ENCODE measurements around the gene RGS6. TPM values are rescaled to one million over a fixed set of nuclear protein-coding genes. Genes with fewer than 3 reads are reported as not detected.

RGS6 gene
- total and polyA plus RNA-seq, 4 donors, result 0.06 to 5.3 (median 0.17) TPM; not detected in 1

- 70% methylated on average over 7 of the region's 7 CpGs for WGBS
- Histone ChIP-seq H3K27me3 (ENCODE audit: control insufficient read depth in 4 of 4, insufficient read depth in 4 of 4, low read length in 3 of 4) (no peaks in the 10 kb centered on the region), H3K9me3 (ENCODE audit: control insufficient read depth in 4 of 4, low read length in 3 of 4) (no peaks in the 10 kb centered on the region), H3K4me3 (ENCODE audit: low read depth in 1 of 3, low read length in 3 of 3) (no peak overlapping the region), H3K4me1 (ENCODE audit: control insufficient read depth in 4 of 4, insufficient read depth in 4 of 4, low read length in 3 of 4) (peaks cover 0 to 10% (median 0%) of the 10 kb centered on the region in 4 donors), H3K9ac (ENCODE audit: low read depth in 1 of 2, low read length in 2 of 2) (no peak overlapping the region), H3K36me3 (ENCODE audit: control insufficient read depth in 4 of 4, insufficient read depth in 3 of 4, low read depth in 1 of 4, low read length in 3 of 4) (no peaks in the 10 kb centered on the region), H3K27ac (ENCODE audit: low read depth in 1 of 2, low read length in 2 of 2) (no peak overlapping the region)
- DNase-seq (ENCODE audit: low spot score), result no peak
- TF ChIP-seq HNF4G (IDR thresholded peaks at IDR 0.05) (no peak), REST (IDR thresholded peaks at IDR 0.05) (no peak), RAD21 (IDR thresholded peaks at IDR 0.05) (no peak), HNF4A (conservative IDR thresholded peaks at IDR 0.05) (no peak), NR2F2 (IDR thresholded peaks at IDR 0.05) (no peak), ATF3 (IDR thresholded peaks at IDR 0.05) (no peak), MAX (IDR thresholded peaks at IDR 0.05) (no peak), JUND (IDR thresholded peaks at IDR 0.05) (no peak), FOXA2 (IDR thresholded peaks at IDR 0.05) (no peak), ZBTB33 (IDR thresholded peaks at IDR 0.05) (no peak), TAF1 (conservative IDR thresholded peaks at IDR 0.05) (no peak), RXRA (IDR thresholded peaks at IDR 0.05) (no peak), EGR1 (IDR thresholded peaks at IDR 0.05; ENCODE audit: low read depth in 2 of 2) (no peak), CTCF (IDR thresholded peaks at IDR 0.05; ENCODE audit: low read depth, low read length, missing input control) (no peak), GABPA (IDR thresholded peaks at IDR 0.05 in 1 of 2, conservative IDR thresholded peaks at IDR 0.05 in 1 of 2) (no peak), FOXA1 (IDR thresholded peaks at IDR 0.05) (no peak), SP1 (IDR thresholded peaks at IDR 0.05) (no peak), YY1 (IDR thresholded peaks at IDR 0.05) (no peak)
Observed at GRCh38 chr14:72590577-72590976, 658.3 kb downstream of the RGS6 start.
